RWPE2 (cell line): Measurements from ENCODE around the gene EEF1AKMT3.

Source experiments
- ATAC-seq: fragments of 200-7000 bp; cut with Tn5 transposase; 3 replicates; pipeline ENCODE4 v1.9.1; 2021; ENCODE audit warnings: low read depth
- DNase-seq: peaks from one replicate; pipeline ENCODE4 v3.0.0-alpha.2; 2020; ENCODE audit warnings: low spot score
- H3K27ac ChIP-seq: fragments of 450-650 bp; 2 replicates; pipeline ENCODE4 v1.5.1; 2017; ENCODE audit warnings: mild to moderate bottlenecking; ENCODE audit not compliant: poor library complexity, severe bottlenecking
- H3K27me3 ChIP-seq: fragments of 250-450 bp; sonication (Bioruptor Pico); 2 replicates; pipeline ENCODE4 v1.5.1; 2021; ENCODE audit warnings: mild to moderate bottlenecking, moderate library complexity; ENCODE audit not compliant: insufficient read depth, poor library complexity, severe bottlenecking
- H3K36me3 ChIP-seq: fragments of 250-450 bp; sonication (Bioruptor Pico); 2 replicates; pipeline ENCODE4 v1.5.1; 2020; ENCODE audit warnings: low read depth, mild to moderate bottlenecking, moderate library complexity
- H3K4me1 ChIP-seq: fragments of 250-450 bp; sonication (Bioruptor Pico); 2 replicates; pipeline ENCODE4 v1.5.1; 2021; ENCODE audit warnings: mild to moderate bottlenecking, moderate library complexity; ENCODE audit not compliant: insufficient read depth, poor library complexity, severe bottlenecking
- H3K4me3 ChIP-seq: fragments of 250-450 bp; sonication (Bioruptor Pico); 2 replicates; pipeline ENCODE4 v1.5.1; 2021; ENCODE audit warnings: mild to moderate bottlenecking, moderate library complexity; ENCODE audit not compliant: severe bottlenecking
- H3K9me3 ChIP-seq: fragments of 250-450 bp; sonication (Bioruptor Pico); 2 replicates; pipeline ENCODE4 v1.5.1; 2021; ENCODE audit warnings: mild to moderate bottlenecking, moderate library complexity; ENCODE audit not compliant: severe bottlenecking
- CTCF ChIP-seq: fragments of 450-650 bp; IDR thresholded peaks from one replicate; pipeline ENCODE4 v1.5.1; 2017; ENCODE audit warnings: mild to moderate bottlenecking, moderate library complexity; ENCODE audit not compliant: poor library complexity, severe bottlenecking

EEF1AKMT3 gene

DNA sequence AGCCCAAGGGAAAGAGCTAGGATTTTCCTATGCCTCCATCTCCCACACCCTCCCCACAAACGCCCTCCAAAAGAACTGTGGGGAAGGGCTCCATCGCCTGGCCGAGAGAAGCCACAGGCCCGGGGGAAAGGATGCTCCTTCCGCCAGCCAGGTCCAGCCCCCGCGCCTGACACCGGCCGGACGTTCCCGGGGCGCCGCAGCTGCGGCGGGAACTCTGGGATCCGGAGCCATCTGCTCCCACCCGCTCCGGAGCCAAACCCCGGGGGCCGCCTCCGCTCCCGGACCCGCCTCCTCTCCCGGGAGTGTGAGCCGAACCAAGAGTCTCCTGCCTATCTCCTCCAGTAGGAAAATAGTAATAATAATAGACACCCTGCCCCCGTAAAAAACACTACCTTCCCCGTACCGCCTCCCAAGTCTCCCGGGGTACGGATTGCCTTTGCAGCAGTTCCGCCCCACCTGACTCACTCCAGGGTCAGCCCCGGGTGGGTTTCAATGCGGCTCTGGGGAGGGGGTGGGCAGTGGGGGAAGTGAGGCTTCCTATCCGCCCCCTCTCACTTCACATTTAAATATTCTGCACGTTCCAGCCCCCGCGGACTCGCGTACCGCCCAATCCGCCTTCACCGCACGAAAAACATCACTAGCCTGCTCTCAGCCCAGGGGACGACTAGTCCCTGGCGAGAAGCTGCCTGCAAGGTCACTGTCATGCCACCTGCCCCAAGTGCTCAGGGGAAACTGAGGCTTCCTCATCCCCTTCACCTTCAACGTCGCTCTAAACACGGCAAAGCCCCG is 36.3 kb upstream of the EEF1AKMT3 start:
- ATAC-seq (peak; percentile 68), DNase-seq (no peak)
- Histone ChIP-seq H3K9me3 (no peaks in the 10 kb centered on the region), H3K4me1 (no peaks in the 10 kb centered on the region), H3K27me3 (peaks cover 53% of the 10 kb centered on the region), H3K36me3 (no peaks in the 10 kb centered on the region), H3K4me3 (peak overlapping the region; percentile 18), H3K27ac (no peak overlapping the region)
- peak; percentile 57 for TF ChIP-seq CTCF

- H3K4me1 ChIP-seq: no peaks in the 10 kb centered on the region
- ATAC-seq: peak; percentile 15; the same call in 1 of the 3 replicates
- peaks cover 53% of the 10 kb centered on the region for H3K27me3 ChIP-seq
- H3K36me3 ChIP-seq: no peaks in the 10 kb centered on the region
- no peak for DNase-seq
- no peak overlapping the region for H3K4me3 ChIP-seq
- no peak for TF ChIP-seq CTCF
- no peaks in the 10 kb centered on the region for H3K9me3 ChIP-seq
- H3K27ac ChIP-seq: no peak overlapping the region
Measured at GRCh38 chr12:57736741-57737466, 35.5 kb upstream of the EEF1AKMT3 start.

DNA sequence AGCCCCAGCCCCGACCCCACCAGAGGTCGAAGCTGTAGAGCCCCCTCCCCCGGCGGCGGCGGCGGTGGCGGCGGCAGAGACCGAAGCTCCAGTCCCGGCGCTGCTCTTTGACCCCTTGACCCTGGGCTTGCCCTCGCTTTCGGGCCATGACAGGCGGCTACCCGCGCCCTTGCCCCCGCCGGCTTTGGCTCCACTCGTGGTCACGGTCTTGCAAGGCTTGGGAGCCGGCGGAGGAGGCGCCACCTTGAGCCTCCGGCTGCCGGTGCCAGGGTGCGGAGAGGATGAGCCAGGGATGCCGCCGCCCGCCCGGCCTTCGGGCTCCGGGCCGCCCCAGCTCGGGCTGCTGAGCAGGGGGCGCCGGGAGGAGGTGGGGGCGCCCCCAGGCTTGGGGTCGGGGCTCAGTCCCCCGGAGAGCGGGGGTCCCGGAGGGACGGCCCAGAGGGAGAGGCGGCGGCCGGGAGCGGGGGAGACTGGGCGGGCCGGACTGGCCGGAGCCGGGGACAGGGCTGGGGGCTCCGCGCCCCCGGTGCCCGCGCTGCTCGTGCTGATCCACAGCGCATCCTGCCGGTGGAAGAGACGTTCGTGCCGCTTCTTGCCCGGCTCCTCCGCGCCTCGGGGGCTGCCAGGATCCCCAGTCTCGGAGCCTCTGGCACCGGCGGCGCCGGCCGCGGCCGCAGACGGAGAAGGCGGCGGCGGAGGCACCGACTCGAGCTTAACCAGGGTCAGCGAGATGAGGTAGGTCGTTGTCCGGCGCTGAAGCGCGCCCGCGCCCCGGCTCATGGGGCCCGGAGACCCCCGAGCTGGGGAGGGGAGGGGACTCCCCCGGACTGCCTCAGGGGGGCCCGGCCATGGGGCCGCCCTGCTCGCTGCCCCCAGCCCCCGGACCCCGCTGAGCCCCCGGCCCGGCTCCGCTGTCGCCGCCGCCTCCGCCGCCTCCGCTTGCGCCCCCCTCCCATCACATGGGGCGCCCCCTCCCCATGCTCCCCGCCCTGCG is 34.6 kb upstream of the EEF1AKMT3 start:
- Histone ChIP-seq H3K27ac (no peak overlapping the region), H3K4me3 (peak overlapping the region; percentile 5), H3K4me1 (no peaks in the 10 kb centered on the region), H3K27me3 (peaks cover 53% of the 10 kb centered on the region), H3K9me3 (no peaks in the 10 kb centered on the region), H3K36me3 (no peaks in the 10 kb centered on the region)
- TF ChIP-seq CTCF: peak; percentile 29
- peak; percentile 8; the same call in 2 of the 3 replicates for ATAC-seq
- DNase-seq: no peak

GRCh38 chr12:57738661-57739237 is 33.7 kb upstream of the EEF1AKMT3 start, which contains the start of gene AGAP2:
AGAP2 (minus strand) TSS chr12:57738742; CDS start chr12:57738246, 496 bp downstream.
- Histone ChIP-seq H3K27ac (no peak within 1 kb of the TSS), H3K27me3 (peaks cover 53% of the 10 kb centered on the region), H3K4me3 (peak within 1 kb of the TSS; percentile 5), H3K36me3 (no peaks in the 10 kb centered on the region), H3K9me3 (no peaks in the 10 kb centered on the region), H3K4me1 (no peaks in the 10 kb centered on the region)
- DNase-seq: no peak
- TF ChIP-seq CTCF: no peak
- ATAC-seq: no peak
